HEK293 (cell line): ENCODE data around the gene GBP3.

Experiments used
- CTCF ChIA-PET: fragments of 350-600 bp; formaldehyde crosslinking; extraction: SDS; loops from one replicate; lab custom pipeline; 2021; ENCODE audit warnings: antibody characterized with exemption; lab: Yijun Ruan, JAX
- POLR2A ChIA-PET: fragments of 300-600 bp; formaldehyde crosslinking; extraction: SDS; loops from one replicate; lab custom pipeline; 2020; ENCODE audit warnings: antibody characterized with exemption, inconsistent platforms; lab: Yijun Ruan, JAX
- H3K27ac ChIP-seq: fragments of 200-500 bp; sonication (Bioruptor generic); 2 replicates; pipeline ENCODE4 v1.5.1; 2014; ENCODE audit warnings: low read depth, low read length, control low read depth, inconsistent platforms; ENCODE audit errors: extremely low read depth
- H3K36me3 ChIP-seq, 2 experiments: fragments of 200-500 bp in 1 of 2; sonication (Bioruptor generic) in 1 of 2; 1 replicate in 1 of 2; 2 replicates in 1 of 2; pipeline ENCODE4 v1.5.1; 2014 to 2017; ENCODE audit warnings: inconsistent platforms in 2 of 2, low read length in 2 of 2; ENCODE audit not compliant: control insufficient read depth in 2 of 2, insufficient read depth in 1 of 2
- H3K4me1 ChIP-seq: fragments of 200-500 bp; sonication (Bioruptor generic); 2 replicates; pipeline ENCODE4 v1.5.1; 2014; ENCODE audit warnings: mild to moderate bottlenecking, low read length, inconsistent platforms; ENCODE audit not compliant: control insufficient read depth, insufficient read depth
- H3K4me3 ChIP-seq: 2 replicates; pipeline ENCODE4 v1.5.1; 2011; ENCODE audit warnings: low read depth, mild to moderate bottlenecking, control low read depth, low read length, moderate library complexity
- H3K9me3 ChIP-seq: fragments of 200-500 bp; sonication (Bioruptor generic); 2 replicates; pipeline ENCODE4 v1.5.1; 2014; ENCODE audit warnings: low read depth, low read length, inconsistent platforms; ENCODE audit not compliant: control insufficient read depth, insufficient read depth
- GLI2 ChIP-seq: fragments of 450-650 bp; formaldehyde crosslinking; IDR thresholded peaks from 2 replicates; pipeline ENCODE4; 2017; ENCODE audit warnings: missing biosample characterization, missing genetic modification characterization, low read depth, borderline replicate concordance
- GLIS1 ChIP-seq: fragments of 450-650 bp; formaldehyde crosslinking; IDR thresholded peaks from 2 replicates; pipeline ENCODE4 v1.5.1; 2016; ENCODE audit warnings: missing biosample characterization, missing genetic modification characterization
- KLF16 ChIP-seq: fragments of 450-650 bp; formaldehyde crosslinking; IDR thresholded peaks from 2 replicates; pipeline ENCODE4 v1.5.1; 2017; ENCODE audit warnings: missing biosample characterization, missing genetic modification characterization
- KLF9 ChIP-seq: fragments of 450-650 bp; formaldehyde crosslinking; IDR thresholded peaks from 2 replicates; pipeline ENCODE4 v1.5.1; 2016; ENCODE audit warnings: missing biosample characterization, missing genetic modification characterization, low read depth
- MZF1 ChIP-seq: fragments of 450-650 bp; formaldehyde crosslinking; IDR thresholded peaks from 2 replicates; pipeline ENCODE4 v1.5.1; 2017; ENCODE audit warnings: missing biosample characterization, missing genetic modification characterization, borderline replicate concordance
- OVOL3 ChIP-seq: fragments of 450-650 bp; formaldehyde crosslinking; IDR thresholded peaks from 2 replicates; pipeline ENCODE4 v1.5.1; 2016; ENCODE audit warnings: missing biosample characterization, missing genetic modification characterization
- TSHZ1 ChIP-seq: fragments of 450-650 bp; formaldehyde crosslinking; IDR thresholded peaks from 2 replicates; pipeline ENCODE4 v1.5.1; 2016; ENCODE audit warnings: missing biosample characterization, missing genetic modification characterization, borderline replicate concordance
- ZBTB10 ChIP-seq: fragments of 450-650 bp; formaldehyde crosslinking; IDR thresholded peaks from 2 replicates; pipeline ENCODE4 v1.5.1; 2016; ENCODE audit warnings: missing biosample characterization, missing genetic modification characterization
- ZBTB21 ChIP-seq: fragments of 450-650 bp; formaldehyde crosslinking; IDR thresholded peaks from 2 replicates; pipeline ENCODE4 v1.5.1; 2017; ENCODE audit warnings: missing biosample characterization, missing genetic modification characterization
- ZBTB8A ChIP-seq: fragments of 450-650 bp; formaldehyde crosslinking; IDR thresholded peaks from 2 replicates; pipeline ENCODE4 v1.5.1; 2016; ENCODE audit warnings: missing biosample characterization, missing genetic modification characterization
- ZNF138 ChIP-seq: fragments of 450-650 bp; formaldehyde crosslinking; IDR thresholded peaks from 2 replicates; pipeline ENCODE4 v1.5.1; 2016; ENCODE audit warnings: missing biosample characterization, missing genetic modification characterization, borderline replicate concordance
- ZNF155 ChIP-seq: fragments of 450-650 bp; formaldehyde crosslinking; IDR thresholded peaks from 2 replicates; pipeline ENCODE4 v1.5.1; 2016; ENCODE audit warnings: missing biosample characterization, missing genetic modification characterization
- ZNF16 ChIP-seq: fragments of 450-650 bp; formaldehyde crosslinking; IDR thresholded peaks from 2 replicates; pipeline ENCODE4 v1.5.1; 2016; ENCODE audit warnings: low read depth, missing biosample characterization, missing genetic modification characterization
- ZNF174 ChIP-seq: fragments of 450-650 bp; formaldehyde crosslinking; IDR thresholded peaks from 2 replicates; pipeline ENCODE4 v1.5.0; 2017; ENCODE audit warnings: missing biosample characterization, mild to moderate bottlenecking, missing genetic modification characterization
- ZNF221 ChIP-seq: fragments of 450-650 bp; formaldehyde crosslinking; IDR thresholded peaks from 2 replicates; pipeline ENCODE4 v1.5.1; 2017; ENCODE audit warnings: missing biosample characterization, missing genetic modification characterization, borderline replicate concordance
- ZNF248 ChIP-seq: fragments of 450-650 bp; formaldehyde crosslinking; IDR thresholded peaks from 2 replicates; pipeline ENCODE4 v1.5.1; 2017; ENCODE audit warnings: missing biosample characterization, missing genetic modification characterization
- ZNF37A ChIP-seq: fragments of 450-650 bp; IDR thresholded peaks from 2 replicates; pipeline ENCODE4 v1.5.1; 2018; ENCODE audit warnings: missing biosample characterization, missing genetic modification characterization
- ZNF391 ChIP-seq: fragments of 450-650 bp; formaldehyde crosslinking; IDR thresholded peaks from 2 replicates; pipeline ENCODE4 v1.5.1; 2016; ENCODE audit warnings: low read depth, missing biosample characterization, missing genetic modification characterization, borderline replicate concordance
- ZNF416 ChIP-seq: fragments of 450-650 bp; formaldehyde crosslinking; IDR thresholded peaks from 2 replicates; pipeline ENCODE4 v1.5.1; 2016; ENCODE audit warnings: missing biosample characterization, missing genetic modification characterization
- ZNF501 ChIP-seq: fragments of 450-650 bp; formaldehyde crosslinking; IDR thresholded peaks from 2 replicates; pipeline ENCODE4 v1.5.1; 2016; ENCODE audit warnings: missing biosample characterization, missing genetic modification characterization
- ZNF629 ChIP-seq: fragments of 450-650 bp; formaldehyde crosslinking; IDR thresholded peaks from 2 replicates; pipeline ENCODE4 v1.5.1; 2017; ENCODE audit warnings: missing biosample characterization, missing genetic modification characterization
- ZNF670 ChIP-seq: fragments of 450-650 bp; formaldehyde crosslinking; IDR thresholded peaks from 2 replicates; pipeline ENCODE4 v1.5.1; 2016; ENCODE audit warnings: missing biosample characterization, missing genetic modification characterization, low read depth
- ZNF707 ChIP-seq: fragments of 450-650 bp; formaldehyde crosslinking; IDR thresholded peaks from 2 replicates; pipeline ENCODE4 v1.5.1; 2016; ENCODE audit warnings: missing biosample characterization, missing genetic modification characterization
- ZNF792 ChIP-seq: fragments of 450-650 bp; formaldehyde crosslinking; IDR thresholded peaks from 2 replicates; pipeline ENCODE4 v1.5.1; 2016; ENCODE audit warnings: missing biosample characterization, missing genetic modification characterization
- TF ChIP-seq, protein P1 (sequence below): IDR thresholded peaks from 2 replicates; pipeline ENCODE4 v1.6.1; 2011; ENCODE audit warnings: mild to moderate bottlenecking, low read depth, low read length, borderline replicate concordance
- TF ChIP-seq, protein P2 (sequence below): fragments of 450-650 bp; formaldehyde crosslinking; IDR thresholded peaks from 2 replicates; pipeline ENCODE4 v1.5.1; 2017; ENCODE audit warnings: missing biosample characterization, missing genetic modification characterization
- TF ChIP-seq, protein P3 (sequence below): fragments of 450-650 bp; formaldehyde crosslinking; IDR thresholded peaks from 2 replicates; pipeline ENCODE4 v1.5.1; 2016; ENCODE audit warnings: missing biosample characterization, missing genetic modification characterization

GBP3 gene

GRCh38 chr1:89037186-89037585 is 14.5 kb upstream of the GBP3 start:
- no peak overlapping the region for H3K27ac ChIP-seq
- H3K9me3 ChIP-seq = no peaks in the 10 kb centered on the region
- TF ChIP-seq TSHZ1 (no peak), ZNF391 (tag by site-specific recombination) (no peak), ZNF155 (tag by site-specific recombination) (no peak), ZNF501 (no peak), ZNF792 (tag by site-specific recombination) (no peak), OVOL3 (tag by site-specific recombination) (no peak), ZNF670 (tag by site-specific recombination) (no peak), KLF16 (tag by site-specific recombination) (no peak), ZBTB21 (tag by site-specific recombination) (no peak), GLI2 (tag by site-specific recombination) (no peak), ZNF707 (tag by site-specific recombination) (no peak), ZNF16 (no peak), ZNF37A (tag by site-specific recombination) (no peak)
- TF ChIP-seq, protein P1, sequence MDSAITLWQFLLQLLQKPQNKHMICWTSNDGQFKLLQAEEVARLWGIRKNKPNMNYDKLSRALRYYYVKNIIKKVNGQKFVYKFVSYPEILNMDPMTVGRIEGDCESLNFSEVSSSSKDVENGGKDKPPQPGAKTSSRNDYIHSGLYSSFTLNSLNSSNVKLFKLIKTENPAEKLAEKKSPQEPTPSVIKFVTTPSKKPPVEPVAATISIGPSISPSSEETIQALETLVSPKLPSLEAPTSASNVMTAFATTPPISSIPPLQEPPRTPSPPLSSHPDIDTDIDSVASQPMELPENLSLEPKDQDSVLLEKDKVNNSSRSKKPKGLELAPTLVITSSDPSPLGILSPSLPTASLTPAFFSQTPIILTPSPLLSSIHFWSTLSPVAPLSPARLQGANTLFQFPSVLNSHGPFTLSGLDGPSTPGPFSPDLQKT = no peak
- TF ChIP-seq, protein P2, sequence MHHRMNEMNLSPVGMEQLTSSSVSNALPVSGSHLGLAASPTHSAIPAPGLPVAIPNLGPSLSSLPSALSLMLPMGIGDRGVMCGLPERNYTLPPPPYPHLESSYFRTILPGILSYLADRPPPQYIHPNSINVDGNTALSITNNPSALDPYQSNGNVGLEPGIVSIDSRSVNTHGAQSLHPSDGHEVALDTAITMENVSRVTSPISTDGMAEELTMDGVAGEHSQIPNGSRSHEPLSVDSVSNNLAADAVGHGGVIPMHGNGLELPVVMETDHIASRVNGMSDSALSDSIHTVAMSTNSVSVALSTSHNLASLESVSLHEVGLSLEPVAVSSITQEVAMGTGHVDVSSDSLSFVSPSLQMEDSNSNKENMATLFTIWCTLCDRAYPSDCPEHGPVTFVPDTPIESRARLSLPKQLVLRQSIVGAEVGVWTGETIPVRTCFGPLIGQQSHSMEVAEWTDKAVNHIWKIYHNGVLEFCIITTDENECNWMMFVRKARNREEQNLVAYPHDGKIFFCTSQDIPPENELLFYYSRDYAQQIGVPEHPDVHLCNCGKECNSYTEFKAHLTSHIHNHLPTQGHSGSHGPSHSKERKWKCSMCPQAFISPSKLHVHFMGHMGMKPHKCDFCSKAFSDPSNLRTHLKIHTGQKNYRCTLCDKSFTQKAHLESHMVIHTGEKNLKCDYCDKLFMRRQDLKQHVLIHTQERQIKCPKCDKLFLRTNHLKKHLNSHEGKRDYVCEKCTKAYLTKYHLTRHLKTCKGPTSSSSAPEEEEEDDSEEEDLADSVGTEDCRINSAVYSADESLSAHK (tag by site-specific recombination) = no peak
- ChIA-PET CTCF (no interaction called here), POLR2A (no interaction called here)
- H3K4me1 ChIP-seq = no peaks in the 10 kb centered on the region
- no peaks in the 10 kb centered on the region for H3K36me3 ChIP-seq
- H3K4me3 ChIP-seq = no peak overlapping the region

DNA sequence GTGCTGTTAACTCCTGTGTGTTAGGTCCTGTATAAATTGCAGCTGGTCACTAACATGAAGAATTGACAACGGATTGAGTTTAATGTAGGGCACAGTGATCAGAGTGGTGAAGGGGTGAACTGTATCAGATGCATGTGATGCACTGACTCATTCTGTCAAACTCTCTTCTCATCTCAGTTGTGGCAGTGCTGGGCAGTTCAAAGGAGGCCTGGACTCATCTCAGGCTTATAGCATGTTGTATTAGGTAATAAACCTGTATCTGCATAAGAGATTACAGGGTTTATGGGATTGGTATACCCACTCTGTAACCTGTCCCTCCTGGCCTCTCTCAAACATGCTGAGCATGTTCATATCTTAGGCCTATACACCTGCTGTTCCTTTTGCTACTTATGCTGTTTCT is 12.4 kb upstream of the GBP3 start:
- POLR2A ChIA-PET = no interaction called here
- H3K9me3 ChIP-seq = no peaks in the 10 kb centered on the region
- TF ChIP-seq ZNF391 (tag by site-specific recombination) (no peak), MZF1 (tag by site-specific recombination) (no peak), ZNF629 (no peak), ZNF221 (no peak), ZNF174 (no peak), ZBTB8A (tag by site-specific recombination) (no peak), GLIS1 (tag by site-specific recombination) (no peak), ZNF138 (tag by site-specific recombination) (no peak), ZNF248 (tag by site-specific recombination) (no peak), ZNF416 (no peak), KLF9 (tag by site-specific recombination) (no peak), ZBTB10 (no peak)
- TF ChIP-seq, protein P3, sequence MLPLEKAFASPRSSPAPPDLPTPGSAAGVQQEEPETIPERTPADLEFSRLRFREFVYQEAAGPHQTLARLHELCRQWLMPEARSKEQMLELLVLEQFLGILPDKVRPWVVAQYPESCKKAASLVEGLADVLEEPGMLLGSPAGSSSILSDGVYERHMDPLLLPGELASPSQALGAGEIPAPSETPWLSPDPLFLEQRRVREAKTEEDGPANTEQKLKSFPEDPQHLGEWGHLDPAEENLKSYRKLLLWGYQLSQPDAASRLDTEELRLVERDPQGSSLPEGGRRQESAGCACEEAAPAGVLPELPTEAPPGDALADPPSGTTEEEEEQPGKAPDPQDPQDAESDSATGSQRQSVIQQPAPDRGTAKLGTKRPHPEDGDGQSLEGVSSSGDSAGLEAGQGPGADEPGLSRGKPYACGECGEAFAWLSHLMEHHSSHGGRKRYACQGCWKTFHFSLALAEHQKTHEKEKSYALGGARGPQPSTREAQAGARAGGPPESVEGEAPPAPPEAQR (tag by site-specific recombination) = no peak

More for the DNA sequence above, 12.4 kb upstream of the GBP3 start:
- H3K27ac ChIP-seq = no peak overlapping the region
- no peaks in the 10 kb centered on the region for H3K36me3 ChIP-seq
- CTCF ChIA-PET = no interaction called here
- no peak overlapping the region for H3K4me3 ChIP-seq
- H3K4me1 ChIP-seq = no peaks in the 10 kb centered on the region
